Measurements from ENCODE around the gene ACAD8.
A peak's percentile ranks its signal among the peaks of the same experiment; 100 is the strongest.

Gene ACAD8

GRCh38 chr11:134253188-134253993 is at the start of gene ACAD8, which contains the start of gene THYN1:
TSS of gene ACAD8 (plus strand) at chr11:134253568. CDS start at chr11:134253601, 33 bp downstream.
TSS of gene THYN1 (minus strand) at chr11:134253352. CDS start at chr11:134252882, 470 bp downstream.
- TF ChIP-seq CTCF (IDR thresholded peaks at IDR 0.05; ENCODE audit: low read depth, low read length) = no peak
- peak within 1 kb of the TSS; percentile 87 to 93 for H3K4me3 ChIP-seq (replicated peaks in 1 of 2; ENCODE audit: low read depth in 2 of 2, low read length in 2 of 2)

GRCh38 chr11:134205729-134206128 is 47.6 kb upstream of the ACAD8 start:
- no peak for TF ChIP-seq CTCF (IDR thresholded peaks at IDR 0.05; ENCODE audit: low read depth, low read length)
- DNase-seq (ENCODE audit: low read depth in 2 of 2) = no peak
- H3K4me3 ChIP-seq (replicated peaks in 1 of 2; ENCODE audit: low read depth in 2 of 2, low read length in 2 of 2) = no peak overlapping the region

More at GRCh38 chr11:134253188-134253993, at the start of gene ACAD8, which contains the start of gene THYN1:
- peak; percentile 97 to 98 for DNase-seq (ENCODE audit: low read depth in 2 of 2)

GRCh38 chr11:134206185-134206584 is 47.2 kb upstream of the ACAD8 start:
- TF ChIP-seq CTCF (IDR thresholded peaks at IDR 0.05; ENCODE audit: low read depth, low read length) = no peak
- H3K4me3 ChIP-seq (replicated peaks in 1 of 2; ENCODE audit: low read depth in 2 of 2, low read length in 2 of 2) = no peak overlapping the region

GRCh38 chr11:134207538-134208239 is 45.7 kb upstream of the ACAD8 start:
- H3K4me3 ChIP-seq (replicated peaks in 1 of 2; ENCODE audit: low read depth in 2 of 2, low read length in 2 of 2) = no peak overlapping the region
- peak; percentile 51 for TF ChIP-seq CTCF (IDR thresholded peaks at IDR 0.05; ENCODE audit: low read depth, low read length)
- peak; percentile 36 to 38 for DNase-seq (ENCODE audit: low read depth in 2 of 2)

More at GRCh38 chr11:134206185-134206584, 47.2 kb upstream of the ACAD8 start:
- no peak for DNase-seq (ENCODE audit: low read depth in 2 of 2)

GRCh38 chr11:134215836-134216235 is 37.5 kb upstream of the ACAD8 start:
- no peak for DNase-seq (ENCODE audit: low read depth in 2 of 2)
- H3K4me3 ChIP-seq (replicated peaks in 1 of 2; ENCODE audit: low read depth in 2 of 2, low read length in 2 of 2) = no peak overlapping the region
- no peak for TF ChIP-seq CTCF (IDR thresholded peaks at IDR 0.05; ENCODE audit: low read depth, low read length)

GRCh38 chr11:134216816-134217215 is 36.6 kb upstream of the ACAD8 start:
- no peak for DNase-seq (ENCODE audit: low read depth in 2 of 2)
- TF ChIP-seq CTCF (IDR thresholded peaks at IDR 0.05; ENCODE audit: low read depth, low read length) = no peak
- no peak overlapping the region for H3K4me3 ChIP-seq (replicated peaks in 1 of 2; ENCODE audit: low read depth in 2 of 2, low read length in 2 of 2)
